MCF 10A (cell line): ENCODE measurements around the gene DNMT3L. TPM values are rescaled to one million over a fixed set of nuclear protein-coding genes. Genes with fewer than 3 reads are reported as not detected.

Experiments used
- BruUV-seq: library from RNA; stranded (reverse); fragments of 400-500 nt; replicated peaks from 2 replicates; lab custom pipeline; 2021; lab: Mats Ljungman, UMichigan
- CTCF ChIA-PET: fragments of 300-600 bp; sonication (Branson Sonifier 250); formaldehyde crosslinking; extraction: SDS; loops from one replicate; lab custom pipeline; 2021; ENCODE audit warnings: antibody characterized with exemption, inconsistent platforms; lab: Yijun Ruan, JAX
- POLR2A ChIA-PET: fragments of 300-600, 350-650 bp; sonication (Branson Sonifier 250); formaldehyde crosslinking; extraction: SDS; loops from one replicate; lab custom pipeline; 2020; ENCODE audit warnings: antibody characterized with exemption, inconsistent platforms; lab: Yijun Ruan, JAX
- DNase-seq: peaks from one replicate; pipeline ENCODE4 v3.0.0-alpha.2; 2018; ENCODE audit not compliant: unreplicated experiment
- H3K27ac Mint-ChIP-seq: one replicate; pipeline ENCODE4 v1.8.0; 2022; ENCODE audit warnings: mild to moderate bottlenecking, low read depth, mixed read lengths; ENCODE audit not compliant: unreplicated experiment
- H3K27me3 Mint-ChIP-seq: one replicate; pipeline ENCODE4 v1.8.0; 2022; ENCODE audit warnings: mixed read lengths; ENCODE audit not compliant: insufficient read depth, unreplicated experiment
- H3K36me3 Mint-ChIP-seq: one replicate; pipeline ENCODE4 v1.8.0; 2022; ENCODE audit warnings: mild to moderate bottlenecking, moderate library complexity, mixed read lengths; ENCODE audit not compliant: insufficient read depth, unreplicated experiment
- H3K4me1 Mint-ChIP-seq: one replicate; pipeline ENCODE4 v1.8.0; 2022; ENCODE audit warnings: mixed read lengths; ENCODE audit not compliant: insufficient read depth, unreplicated experiment
- H3K4me3 Mint-ChIP-seq: one replicate; pipeline ENCODE4 v1.8.0; 2022; ENCODE audit warnings: mild to moderate bottlenecking, moderate library complexity, mixed read lengths; ENCODE audit not compliant: unreplicated experiment
- H3K9me3 Mint-ChIP-seq: one replicate; pipeline ENCODE4 v1.8.0; 2022; ENCODE audit warnings: mixed read lengths; ENCODE audit not compliant: unreplicated experiment
- CTCF ChIP-seq: fragments of 200-600 bp; IDR thresholded peaks from one replicate; pipeline ENCODE4 v1.8.0; 2022; ENCODE audit warnings: antibody characterized with exemption, mild to moderate bottlenecking; ENCODE audit not compliant: unreplicated experiment
- intact Hi-C: fragments of 100-400 bp; cut with micrococcal nuclease; formaldehyde crosslinking; loops from 2 replicates; pipeline ENCODE4 v1.14.1; 2022
- total RNA-seq: library from RNA; stranded (reverse); gene quantifications from 2 replicates; pipeline ENCODE4 v1.2.3, GENCODE V29; 2022

Gene DNMT3L
- total RNA-seq, 1 experiment from 2014 or later: not detected

GRCh38 chr21:44301961-44302406 is 40.3 kb upstream of the DNMT3L start:
- no peaks in the 10 kb centered on the region for H3K9me3 Mint-ChIP-seq
- H3K27me3 Mint-ChIP-seq: no peaks in the 10 kb centered on the region
- CTCF ChIA-PET: no interaction called here
- H3K27ac Mint-ChIP-seq: no peak overlapping the region
- peaks cover 3% of the 10 kb centered on the region for H3K4me1 Mint-ChIP-seq
- H3K4me3 Mint-ChIP-seq: peak overlapping the region; percentile 72
- intact Hi-C loops: no loop called here
- DNase-seq: no peak
- POLR2A ChIA-PET: interaction anchor here (1.5 kb wide), 1 partner anchor 36 kb away, joined by 4 read pairs; no protein-coding TSS in a partner anchor
- BruUV-seq: no TSS peak
- TF ChIP-seq CTCF: no peak
- peaks cover 6% of the 10 kb centered on the region for H3K36me3 Mint-ChIP-seq

- peak overlapping the region; percentile 54 for H3K27ac Mint-ChIP-seq
- H3K4me1 Mint-ChIP-seq: peaks cover 3% of the 10 kb centered on the region
- ChIA-PET POLR2A (interaction anchor here (1.5 kb wide), 1 partner anchor 37 kb away, joined by 4 read pairs; no protein-coding TSS in a partner anchor), CTCF (interaction anchor here (0.6 kb wide), 1 partner anchor 37 kb away, joined by 3 read pairs; no protein-coding TSS in a partner anchor)
- peak overlapping the region; percentile 72 for H3K4me3 Mint-ChIP-seq
- peaks cover 6% of the 10 kb centered on the region for H3K36me3 Mint-ChIP-seq
- TF ChIP-seq CTCF: no peak
- intact Hi-C loops: no loop called here
- DNase-seq: no peak
- H3K27me3 Mint-ChIP-seq: no peaks in the 10 kb centered on the region
- no peaks in the 10 kb centered on the region for H3K9me3 Mint-ChIP-seq
- BruUV-seq: no TSS peak
Measured at GRCh38 chr21:44301141-44301540, 39.4 kb upstream of the DNMT3L start.

GRCh38 chr21:44300262-44300959 is 38.7 kb upstream of the DNMT3L start:
- H3K27ac Mint-ChIP-seq: peak overlapping the region; percentile 54
- ChIA-PET POLR2A (interaction anchor here (0.9 to 2.4 kb wide), 3 partner anchors 23 to 38 kb away, joined by 3 to 10 read pairs (median 4); partner anchors contain the start of gene CFAP410), CTCF (interaction anchor here (0.6 kb wide), 1 partner anchor 36 kb away, joined by 3 read pairs; no protein-coding TSS in a partner anchor)
- peaks cover 3% of the 10 kb centered on the region for H3K4me1 Mint-ChIP-seq
- no peak for TF ChIP-seq CTCF
- no peaks in the 10 kb centered on the region for H3K9me3 Mint-ChIP-seq
- H3K27me3 Mint-ChIP-seq: no peaks in the 10 kb centered on the region
- peaks cover 6% of the 10 kb centered on the region for H3K36me3 Mint-ChIP-seq
- intact Hi-C loops: no loop called here
- peak overlapping the region; percentile 72 for H3K4me3 Mint-ChIP-seq
- peak; percentile 57 for DNase-seq
- no TSS peak for BruUV-seq

GRCh38 chr21:44299458-44300261 is 38.0 kb upstream of the DNMT3L start, which contains the start of gene PFKL:
PFKL (plus strand) TSS chr21:44300053; CDS start chr21:44300106, 53 bp downstream.
- Mint-ChIP-seq H3K9me3 (no peaks in the 10 kb centered on the region), H3K4me3 (peak within 1 kb of the TSS; percentile 72), H3K27me3 (no peaks in the 10 kb centered on the region), H3K27ac (peak within 1 kb of the TSS; percentile 69), H3K4me1 (no peaks in the 10 kb centered on the region), H3K36me3 (peaks cover under 1% of the 10 kb centered on the region)
- POLR2A ChIA-PET: interaction anchor here (0.6 to 2.4 kb wide), 7 partner anchors 22 to 541 kb away, joined by 3 to 10 read pairs (median 3); partner anchors contain the start of gene CFAP410
- no peak for TF ChIP-seq CTCF
- DNase-seq: peak; percentile 54
- CTCF ChIA-PET: interaction anchor here (0.6 to 1.0 kb wide), 2 partner anchors 324 to 1767 kb away, joined by 3 to 5 read pairs; no protein-coding TSS in a partner anchor
- intact Hi-C loops: no loop called here
- no TSS peak for BruUV-seq
